H1 (cell line): Measurements from ENCODE around the gene ACP6. TPM values are rescaled to one million over a fixed set of nuclear protein-coding genes. Genes with fewer than 3 reads are reported as not detected.

Experiments used
- CTCF ChIA-PET: fragments of 300-600 bp; sonication (Branson Sonifier 250); formaldehyde crosslinking; loops from one replicate; lab custom pipeline; 2021; ENCODE audit not compliant: partially characterized antibody; lab: Charles Lee
- POLR2A ChIA-PET: fragments of 300-600 bp; sonication (Branson Sonifier 250); formaldehyde crosslinking; loops from one replicate; lab custom pipeline; 2021; ENCODE audit warnings: inconsistent platforms; ENCODE audit not compliant: partially characterized antibody; lab: Charles Lee
- DNase-seq, 2 experiments: peaks; one replicate each; pipeline versions ENCODE4 v3.0.0 to v3.0.0-alpha.2; 2010 to 2022; ENCODE audit warnings: low spot score in 2 of 2, low read depth in 1 of 2, mixed read lengths in 1 of 2
- FAIRE-seq: peaks from 2 replicates; lab custom pipeline; 2011; peaks lifted over from hg19 to GRCh38; lab: Jason Lieb, UNC
- H2AFZ ChIP-seq: 2 replicates; pipeline ENCODE4 v1.8.1; 2012; ENCODE audit warnings: low read length, inconsistent platforms
- H2AK5ac ChIP-seq: 2 replicates; pipeline ENCODE4 v1.6.1; 2013; ENCODE audit warnings: low read depth, low read length
- H2BK120ac ChIP-seq: replicated peaks from 2 replicates; pipeline ENCODE3; 2013; ENCODE audit warnings: low read depth, low read length, inconsistent platforms
- H2BK12ac ChIP-seq: 2 replicates; pipeline ENCODE4 v1.6.1; 2013; ENCODE audit warnings: low read depth, low read length
- H2BK15ac ChIP-seq: 2 replicates; pipeline ENCODE4 v1.6.1; 2013; ENCODE audit warnings: low read length
- H2BK20ac ChIP-seq: 2 replicates; pipeline ENCODE4 v1.6.1; 2013; ENCODE audit warnings: low read length
- H2BK5ac ChIP-seq: 2 replicates; pipeline ENCODE4 v1.6.1; 2013; ENCODE audit warnings: low read depth, low read length
- H3K14ac ChIP-seq: 2 replicates; pipeline ENCODE4 v1.6.1; 2013; ENCODE audit warnings: inconsistent platforms; ENCODE audit not compliant: insufficient read length
- H3K18ac ChIP-seq: 2 replicates; pipeline ENCODE4 v1.6.1; 2013; ENCODE audit warnings: low read length; ENCODE audit errors: extremely low read depth
- H3K23ac ChIP-seq: 2 replicates; pipeline ENCODE4 v1.6.1; 2013; ENCODE audit warnings: inconsistent platforms; ENCODE audit not compliant: insufficient read length
- H3K23me2 ChIP-seq: 2 replicates; pipeline ENCODE4 v1.6.1; 2013; ENCODE audit warnings: low read depth, low read length
- H3K27ac ChIP-seq: 2 replicates; pipeline ENCODE4 v1.6.1; 2011; ENCODE audit warnings: low read depth, low read length, inconsistent platforms
- H3K27me3 ChIP-seq, 4 experiments: replicated peaks in 1 of 4; 1 replicate in 1 of 4; 2 replicates in 3 of 4; pipeline versions ENCODE4 v1.6.1 to v1.8.1; 2011 to 2013; ENCODE audit warnings: low read length in 3 of 4, mild to moderate bottlenecking in 3 of 4, inconsistent platforms in 2 of 4, mixed read lengths in 2 of 4, moderate library complexity in 1 of 4; ENCODE audit not compliant: control insufficient read depth in 3 of 4, insufficient read depth in 3 of 4; ENCODE audit errors: extremely low read depth in 1 of 4
- H3K36me3 ChIP-seq, 4 experiments: 2 replicates each; pipeline versions ENCODE4 v1.6.1 to v1.8.1; 2011 to 2013; ENCODE audit warnings: mild to moderate bottlenecking in 4 of 4, low read length in 3 of 4, moderate library complexity in 2 of 4, control low read depth in 1 of 4, inconsistent platforms in 1 of 4; ENCODE audit not compliant: insufficient read depth in 4 of 4, control insufficient read depth in 2 of 4
- H3K4ac ChIP-seq: replicated peaks from 2 replicates; pipeline ENCODE3; 2013; ENCODE audit warnings: low read length, low read depth, mixed read lengths, inconsistent platforms; ENCODE audit not compliant: insufficient read length
- H3K4me1 ChIP-seq, 4 experiments: replicated peaks in 1 of 4; 1 replicate in 1 of 4; 2 replicates in 3 of 4; pipeline versions ENCODE4 v1.6.1 to v1.8.1; 2011 to 2013; ENCODE audit warnings: low read length in 3 of 4, inconsistent platforms in 2 of 4, mixed read lengths in 1 of 4; ENCODE audit not compliant: insufficient read depth in 4 of 4, control insufficient read depth in 3 of 4
- H3K4me2 ChIP-seq, 2 experiments: 2 replicates each; pipeline versions ENCODE4 v1.6.1 to v1.8.1; 2011 to 2013; ENCODE audit warnings: low read depth in 2 of 2, low read length in 2 of 2, control low read depth in 1 of 2, inconsistent platforms in 1 of 2, mild to moderate bottlenecking in 1 of 2; ENCODE audit not compliant: insufficient read depth in 1 of 2
- H3K4me3 ChIP-seq, 4 experiments: fragments of 200-600, 300-600 bp in 1 of 4; sonication (generic), shearing (Covaris generic), sonication (Bioruptor Twin) in 1 of 4; 2 replicates each; pipeline versions ENCODE4 v1.5.1 to v1.8.1; 2011 to 2016; ENCODE audit warnings: low read length in 4 of 4, low read depth in 3 of 4, control low read depth in 2 of 4, inconsistent platforms in 2 of 4, mild to moderate bottlenecking in 2 of 4, mixed read lengths in 1 of 4, moderate library complexity in 1 of 4; ENCODE audit not compliant: insufficient read depth in 2 of 4; ENCODE audit errors: extremely low read depth in 1 of 4
- H3K56ac ChIP-seq: replicated peaks from 2 replicates; pipeline ENCODE3; 2013; ENCODE audit warnings: low read depth, mild to moderate bottlenecking, mixed read lengths, low read length, inconsistent platforms; ENCODE audit not compliant: insufficient read length
- H3K79me1 ChIP-seq: 2 replicates; pipeline ENCODE4 v1.6.1; 2013; ENCODE audit warnings: low read depth, low read length, control low read depth
- H3K79me2 ChIP-seq, 2 experiments: 2 replicates each; pipeline versions ENCODE4 v1.6.1 to v1.8.1; 2012 to 2013; ENCODE audit warnings: low read length in 2 of 2, mild to moderate bottlenecking in 2 of 2, inconsistent platforms in 1 of 2; ENCODE audit not compliant: insufficient read depth in 2 of 2, control insufficient read depth in 1 of 2
- H3K9ac ChIP-seq, 4 experiments: replicated peaks in 1 of 4; 1 replicate in 1 of 4; 2 replicates in 3 of 4; pipeline versions ENCODE4 v1.6.1 to v1.8.1; 2011 to 2013; ENCODE audit warnings: low read depth in 3 of 4, low read length in 3 of 4, control low read depth in 2 of 4, mild to moderate bottlenecking in 2 of 4, moderate library complexity in 2 of 4, inconsistent platforms in 1 of 4; ENCODE audit errors: extremely low read depth in 1 of 4
- H3K9me3 ChIP-seq, 2 experiments: 2 replicates each; pipeline versions ENCODE4 v1.6.1 to v1.8.1; 2012 to 2013; ENCODE audit warnings: mild to moderate bottlenecking in 2 of 2, moderate library complexity in 2 of 2, control low read depth in 1 of 2, inconsistent platforms in 1 of 2, low read depth in 1 of 2, low read length in 1 of 2, mixed read lengths in 1 of 2; ENCODE audit not compliant: insufficient read depth in 2 of 2
- H4K20me1 ChIP-seq, 2 experiments: replicated peaks in 1 of 2; 2 replicates each; pipeline versions ENCODE3 to v1.8.1; 2011 to 2013; ENCODE audit warnings: inconsistent platforms in 2 of 2, low read length in 2 of 2, mild to moderate bottlenecking in 1 of 2; ENCODE audit not compliant: insufficient read depth in 2 of 2, control insufficient read depth in 1 of 2
- H4K5ac ChIP-seq: 2 replicates; pipeline ENCODE4 v1.6.1; 2013; ENCODE audit warnings: low read length, low read depth, mixed read lengths, inconsistent platforms; ENCODE audit not compliant: insufficient read length
- H4K8ac ChIP-seq: 2 replicates; pipeline ENCODE4 v1.8.0; 2013; ENCODE audit warnings: mild to moderate bottlenecking, moderate library complexity, low read length, inconsistent platforms; ENCODE audit not compliant: insufficient read depth; ENCODE audit errors: extremely low read depth
- H4K91ac ChIP-seq: replicated peaks from 2 replicates; pipeline ENCODE3; 2013; ENCODE audit warnings: low read length, mixed read lengths, inconsistent platforms; ENCODE audit not compliant: insufficient read length
- BCL11A ChIP-seq, 2 experiments: IDR thresholded peaks; one replicate each; pipeline ENCODE4 v1.6.1; 2011; ENCODE audit warnings: low read depth in 2 of 2, low read length in 2 of 2, mild to moderate bottlenecking in 2 of 2
- CHD2 ChIP-seq: IDR thresholded peaks from 2 replicates; pipeline ENCODE4 v1.6.1; 2012; ENCODE audit warnings: low read length, improper control_type of control experiment
- FOSL1 ChIP-seq: IDR thresholded peaks from 2 replicates; pipeline ENCODE4 v1.6.1; 2011; ENCODE audit warnings: mild to moderate bottlenecking, low read depth, low read length, moderate library complexity; ENCODE audit not compliant: insufficient read depth
- KDM5A ChIP-seq: fragments of 200-600 bp; IDR thresholded peaks from 2 replicates; pipeline ENCODE4 v1.7.1; 2012; ENCODE audit warnings: mild to moderate bottlenecking, low read length, inconsistent platforms, mixed read lengths
- NRF1 ChIP-seq: IDR thresholded peaks from 2 replicates; pipeline ENCODE4 v1.6.1; 2011; ENCODE audit warnings: mild to moderate bottlenecking, low read depth, low read length, improper control_type of control experiment
- RFX5 ChIP-seq: IDR thresholded peaks from 2 replicates; pipeline ENCODE4 v1.6.1; 2011; ENCODE audit warnings: low read depth, low read length, improper control_type of control experiment, borderline replicate concordance
- WGBS, 2 experiments: shearing (Covaris generic) in 1 of 2; methylation state at CpG; one replicate each; pipeline versions ENCODE4 v1.1.6 to v1.1.7; 2013 to 2015; ENCODE audit warnings: low lambda C conversion rate in 2 of 2, mixed read lengths in 2 of 2, inconsistent platforms in 1 of 2, low coverage in 1 of 2, missing lambda C conversion rate in 1 of 2; ENCODE audit not compliant: insufficient replicate concordance in 2 of 2, insufficient coverage in 1 of 2, insufficient read length in 1 of 2; ENCODE audit errors: extremely low coverage in 1 of 2, missing lambda C conversion rate in 1 of 2; 5-methylcytosine and 5-hydroxymethylcytosine counted together
- polyA plus RNA-seq, 7 experiments: library from polyadenylated mRNA; depleted of rRNA in 3 of 7; stranded (reverse) in 5 of 7; unstranded in 2 of 7; fragments of >200 nt in 5 of 7; fragments of 200-250 nt in 2 of 7; gene quantifications; 1 replicate in 5 of 7; 2 replicates in 1 of 7; 4 replicates in 1 of 7; pipeline versions ENCODE4 v1.2.1 to v1.2.3, GENCODE V29; 2011 to 2013; ENCODE audit warnings: missing spikeins in 2 of 7, mixed read lengths in 2 of 7
- total RNA-seq: library from RNA; stranded (reverse); fragmentation: NEBNext Ultra II Directional; extraction: Animal tissue kit (Norgen Biotek cat#: 25700); gene quantifications from 2 replicates; pipeline ENCODE4 v1.2.1, GENCODE V29; 2021
- TF ChIP-seq, protein P1 (sequence below): IDR thresholded peaks from 2 replicates; pipeline ENCODE4 v1.6.1; 2012; ENCODE audit warnings: low read length, inconsistent platforms

Gene ACP6
- total and polyA plus RNA-seq, 2 of the 8 experiments (the other 6 are each of a cell fraction or from before 2014, with no cell fraction given), result 11.4 to 17.7 TPM

DNA sequence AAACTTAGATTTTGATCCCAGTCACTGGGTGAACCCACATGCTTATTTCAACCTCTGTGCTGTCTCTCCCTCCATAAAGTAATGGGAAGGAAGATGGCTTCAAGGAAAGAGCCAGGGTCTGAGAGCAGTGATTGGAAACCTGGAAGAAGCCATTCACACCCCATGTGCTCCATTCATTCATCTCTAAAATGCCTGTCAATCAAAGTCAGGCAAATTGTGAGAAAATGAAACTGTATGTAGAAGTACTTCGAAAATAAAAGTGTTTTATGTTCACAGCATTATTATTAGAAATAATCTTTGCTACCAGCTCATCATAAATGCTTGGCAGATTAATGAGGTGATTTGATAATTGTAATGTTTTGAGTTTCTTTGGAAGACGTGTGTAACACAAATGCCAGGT, 61.0 kb downstream of the ACP6 start:
- 77% methylated on average over 2 of the region's 2 CpGs; no CpG with 5 or more reads in 1 of the 2 experiments for WGBS, 2 experiments
- Histone ChIP-seq H4K91ac (no peak overlapping the region), H3K4me2 (no peak overlapping the region), H3K56ac (no peak overlapping the region), H2AFZ (no peak overlapping the region), H3K4me3 (no peak overlapping the region), H3K9ac (no peak overlapping the region), H3K27ac (no peak overlapping the region), H3K27me3 (no peaks in the 10 kb centered on the region), H2AK5ac (no peak overlapping the region), H4K5ac (no peak overlapping the region), H4K20me1 (peaks cover 0 to 8% of the 10 kb centered on the region in 2 experiments), H2BK5ac (no peak overlapping the region), H2BK15ac (no peak overlapping the region), H3K14ac (no peak overlapping the region), H2BK120ac (no peak overlapping the region), H3K23ac (no peak overlapping the region), H4K8ac (no peak overlapping the region), H3K4me1 (peaks cover 0 to 8% (median 0%) of the 10 kb centered on the region in 4 experiments; a peak in 2 of 7 replicates), H3K23me2 (no peaks in the 10 kb centered on the region), H3K79me1 (no peaks in the 10 kb centered on the region; the same call in none of the 2 replicates), H3K18ac (no peak overlapping the region), H3K79me2 (peaks cover 0 to 7% of the 10 kb centered on the region in 2 experiments; a peak in 2 of 4 replicates), H3K9me3 (no peaks in the 10 kb centered on the region), H3K36me3 (peaks cover 6 to 51% (median 29%) of the 10 kb centered on the region in 4 experiments; a peak in 6 of 8 replicates), H2BK20ac (no peak overlapping the region), H2BK12ac (no peak overlapping the region), H3K4ac (no peak overlapping the region)
- CTCF ChIA-PET, result interaction anchor here (0.7 to 2.8 kb wide), 3 partner anchors 12 to 335 kb away, joined by 4 to 12 read pairs (median 4); no protein-coding TSS in a partner anchor
- POLR2A ChIA-PET, result no interaction called here
- FAIRE-seq, result no peak
- TF ChIP-seq NRF1 (no peak), FOSL1 (no peak), KDM5A (no peak), RFX5 (no peak), CHD2 (no peak), BCL11A (IDR thresholded peaks at IDR 0.05; ENCODE audit: low read depth in 2 of 2, low read length in 2 of 2) (no peak)
- TF ChIP-seq, protein P1, sequence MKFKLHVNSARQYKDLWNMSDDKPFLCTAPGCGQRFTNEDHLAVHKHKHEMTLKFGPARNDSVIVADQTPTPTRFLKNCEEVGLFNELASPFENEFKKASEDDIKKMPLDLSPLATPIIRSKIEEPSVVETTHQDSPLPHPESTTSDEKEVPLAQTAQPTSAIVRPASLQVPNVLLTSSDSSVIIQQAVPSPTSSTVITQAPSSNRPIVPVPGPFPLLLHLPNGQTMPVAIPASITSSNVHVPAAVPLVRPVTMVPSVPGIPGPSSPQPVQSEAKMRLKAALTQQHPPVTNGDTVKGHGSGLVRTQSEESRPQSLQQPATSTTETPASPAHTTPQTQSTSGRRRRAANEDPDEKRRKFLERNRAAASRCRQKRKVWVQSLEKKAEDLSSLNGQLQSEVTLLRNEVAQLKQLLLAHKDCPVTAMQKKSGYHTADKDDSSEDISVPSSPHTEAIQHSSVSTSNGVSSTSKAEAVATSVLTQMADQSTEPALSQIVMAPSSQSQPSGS, result no peak
- DNase-seq, result no peak
